ENCODE measurements around the gene SLBP.
"Not testable (repeated sequence)": the region's sequence is repeated elsewhere in the genome, so short reads cannot be mapped to it uniquely, and the experiment has no call there.

SLBP gene

DNA sequence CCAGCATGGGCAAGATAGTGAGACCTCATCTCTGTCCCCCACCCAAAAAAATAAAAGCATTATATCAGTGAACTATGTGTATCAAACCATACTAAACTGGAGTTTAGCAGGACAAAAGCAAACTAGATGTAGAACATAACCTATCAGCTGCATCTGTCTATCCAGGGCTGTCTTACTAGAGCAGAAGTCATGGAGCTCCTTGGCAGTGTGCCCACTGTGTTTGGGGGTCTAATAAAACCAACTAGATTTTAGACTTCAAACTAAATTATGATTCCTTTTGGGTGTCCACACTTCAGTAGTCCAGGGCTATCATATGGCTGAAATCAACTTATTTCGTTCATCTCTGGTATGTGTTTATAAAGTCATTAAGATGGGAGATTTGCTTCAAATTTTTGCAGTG lies 8.3 kb downstream of the SLBP start:
- in situ Hi-C loops (cut with MboI; ENCODE audit: low sequenced_read_pairs, unreplicated experiment), result no loop called here
- TF ChIP-seq, protein P1, sequence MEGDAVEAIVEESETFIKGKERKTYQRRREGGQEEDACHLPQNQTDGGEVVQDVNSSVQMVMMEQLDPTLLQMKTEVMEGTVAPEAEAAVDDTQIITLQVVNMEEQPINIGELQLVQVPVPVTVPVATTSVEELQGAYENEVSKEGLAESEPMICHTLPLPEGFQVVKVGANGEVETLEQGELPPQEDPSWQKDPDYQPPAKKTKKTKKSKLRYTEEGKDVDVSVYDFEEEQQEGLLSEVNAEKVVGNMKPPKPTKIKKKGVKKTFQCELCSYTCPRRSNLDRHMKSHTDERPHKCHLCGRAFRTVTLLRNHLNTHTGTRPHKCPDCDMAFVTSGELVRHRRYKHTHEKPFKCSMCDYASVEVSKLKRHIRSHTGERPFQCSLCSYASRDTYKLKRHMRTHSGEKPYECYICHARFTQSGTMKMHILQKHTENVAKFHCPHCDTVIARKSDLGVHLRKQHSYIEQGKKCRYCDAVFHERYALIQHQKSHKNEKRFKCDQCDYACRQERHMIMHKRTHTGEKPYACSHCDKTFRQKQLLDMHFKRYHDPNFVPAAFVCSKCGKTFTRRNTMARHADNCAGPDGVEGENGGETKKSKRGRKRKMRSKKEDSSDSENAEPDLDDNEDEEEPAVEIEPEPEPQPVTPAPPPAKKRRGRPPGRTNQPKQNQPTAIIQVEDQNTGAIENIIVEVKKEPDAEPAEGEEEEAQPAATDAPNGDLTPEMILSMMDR (IDR thresholded peaks at IDR 0.05; ENCODE audit: borderline replicate concordance, control extremely low read depth, extremely low read depth, insufficient read depth, missing control alignments), result no peak
- no peak for DNase-seq (ENCODE audit: low spot score)

DNA sequence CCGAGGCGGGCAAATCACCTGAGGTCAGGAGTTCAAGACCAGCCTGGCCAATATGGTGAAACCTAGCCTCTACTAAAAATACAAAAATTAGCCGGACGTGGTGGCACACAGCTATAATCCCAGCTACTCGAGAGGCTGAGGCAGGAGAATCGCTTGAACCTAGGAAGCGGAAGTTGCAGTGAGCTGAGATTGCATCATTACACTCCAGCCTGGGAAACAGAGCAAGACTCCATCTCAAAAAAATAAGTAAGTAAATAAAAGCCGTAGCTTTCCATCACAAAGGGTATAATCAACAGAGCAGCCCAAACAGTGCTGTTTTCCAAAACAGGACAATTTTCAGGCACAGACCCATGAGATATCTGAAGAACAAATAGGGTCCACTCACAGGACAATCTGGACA lies 10.4 kb downstream of the SLBP start:
- DNase-seq (ENCODE audit: low spot score); in situ Hi-C loops (cut with MboI; ENCODE audit: low sequenced_read_pairs, unreplicated experiment): not testable (repeated sequence)

DNA sequence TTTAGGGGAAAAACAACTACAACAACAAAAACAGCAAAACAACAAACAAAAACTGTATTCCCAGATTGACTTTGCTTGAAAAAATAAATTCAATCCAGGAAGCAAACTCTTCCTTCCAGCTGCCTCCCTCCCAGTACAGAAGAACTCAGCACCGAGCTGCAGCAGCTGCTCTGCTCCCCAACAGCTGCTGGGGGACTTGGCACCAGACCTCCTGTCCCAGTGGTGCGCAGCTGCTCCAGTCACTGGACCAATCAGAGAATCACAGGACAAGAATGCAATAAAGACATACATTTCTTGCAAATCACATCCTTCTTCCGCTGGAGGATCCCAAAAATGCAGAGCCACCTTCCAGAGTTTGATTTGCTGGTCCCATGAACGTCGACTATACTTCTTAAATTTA lies 16.2 kb downstream of the SLBP start:
- in situ Hi-C loops (cut with MboI; ENCODE audit: low sequenced_read_pairs, unreplicated experiment), result no loop called here
- TF ChIP-seq, protein P1 (IDR thresholded peaks at IDR 0.05; ENCODE audit: borderline replicate concordance, control extremely low read depth, extremely low read depth, insufficient read depth, missing control alignments), result no peak
- DNase-seq (ENCODE audit: low spot score), result no peak

DNA sequence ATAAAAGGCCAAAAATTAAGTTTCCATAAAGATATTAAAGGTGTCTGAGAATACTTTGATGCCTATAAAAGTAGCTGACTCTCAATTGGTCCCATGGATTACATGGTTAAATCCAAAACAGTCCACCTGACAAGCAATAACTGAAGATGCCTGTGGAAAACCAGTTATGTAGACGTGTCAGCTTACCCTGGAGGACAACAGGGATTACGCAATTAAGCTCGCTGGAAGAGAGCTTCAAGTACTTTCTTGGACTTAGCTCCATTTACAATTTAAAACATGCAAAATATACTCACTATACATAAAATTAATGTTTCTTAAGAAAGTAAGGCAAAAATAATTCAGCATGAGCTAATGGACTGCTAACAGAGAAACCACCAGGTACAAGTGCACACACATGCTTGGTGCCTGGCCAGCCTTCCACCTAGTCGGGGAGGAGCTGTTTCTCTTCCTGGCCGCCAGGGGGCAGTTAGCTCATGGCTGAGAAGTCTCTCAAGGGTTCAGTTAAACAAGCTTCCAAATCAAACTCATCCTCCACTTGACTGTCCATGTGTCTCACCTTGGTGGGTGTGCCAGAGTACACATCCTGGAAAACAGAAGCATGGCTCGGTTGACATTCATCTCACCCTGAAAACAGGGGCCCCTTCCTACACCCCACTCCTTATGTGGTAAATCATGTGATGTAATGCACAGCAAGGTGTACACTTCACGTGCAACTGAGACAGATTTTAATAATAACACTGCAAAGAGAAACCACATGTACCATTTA lies 18.8 kb downstream of the SLBP start:
- TF ChIP-seq, protein P1 (IDR thresholded peaks at IDR 0.05; ENCODE audit: borderline replicate concordance, control extremely low read depth, extremely low read depth, insufficient read depth, missing control alignments), result peak; percentile 92
- in situ Hi-C loops (cut with MboI; ENCODE audit: low sequenced_read_pairs, unreplicated experiment), result no loop called here
- DNase-seq (ENCODE audit: low spot score), result peak; percentile 80

DNA sequence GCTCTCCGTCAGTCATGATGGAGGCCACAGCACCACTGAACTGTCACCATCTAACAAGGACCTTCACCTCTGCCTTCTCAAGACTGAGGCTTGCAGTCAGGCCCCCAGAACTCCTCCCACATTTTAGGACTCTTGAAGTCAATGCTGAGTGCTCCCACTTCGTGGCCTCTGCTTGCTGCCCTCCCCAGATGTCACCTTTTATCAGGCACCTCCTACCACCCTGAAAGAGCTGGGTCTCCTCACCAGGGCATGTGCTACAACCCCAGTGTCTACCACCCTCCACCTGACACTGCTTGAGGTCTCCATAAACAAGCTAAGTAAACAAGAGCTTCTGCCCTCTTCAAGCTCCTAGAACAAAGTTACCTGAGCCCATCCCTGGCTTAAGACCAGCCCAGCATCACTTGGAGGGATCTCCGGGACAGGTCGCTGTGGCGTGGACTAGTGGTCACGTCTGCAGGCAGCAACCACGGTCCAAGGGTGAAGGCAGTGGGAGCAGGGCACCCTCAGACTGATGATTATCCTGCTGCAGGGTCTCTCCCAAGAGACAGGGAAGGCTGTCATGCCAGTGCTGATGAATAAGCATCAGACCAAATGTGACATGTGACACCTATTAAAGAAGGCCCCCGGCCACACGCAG lies 20.3 kb downstream of the SLBP start:
- in situ Hi-C loops (cut with MboI; ENCODE audit: low sequenced_read_pairs, unreplicated experiment), result no loop called here
- TF ChIP-seq, protein P1 (IDR thresholded peaks at IDR 0.05; ENCODE audit: borderline replicate concordance, control extremely low read depth, extremely low read depth, insufficient read depth, missing control alignments), result no peak
- DNase-seq (ENCODE audit: low spot score), result no peak

DNA sequence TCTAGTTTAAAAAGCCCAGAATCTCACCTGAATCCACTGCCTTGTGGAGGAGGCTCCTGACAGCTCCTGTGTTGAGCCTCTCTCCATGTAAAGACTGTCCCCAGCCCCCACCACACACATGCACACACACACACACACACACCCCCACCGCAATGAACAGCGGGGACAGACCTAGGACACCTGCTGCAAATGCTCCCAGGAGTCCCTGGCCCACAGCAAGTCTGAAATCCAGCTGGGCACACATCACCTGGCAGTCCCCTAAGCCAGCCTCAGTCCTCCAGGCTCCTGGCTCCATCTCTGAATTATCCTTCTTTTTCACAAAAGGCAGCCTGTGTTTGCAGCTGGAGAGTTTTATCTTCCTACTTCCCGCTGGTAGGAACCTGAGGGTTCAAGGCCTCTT lies 21.4 kb downstream of the SLBP start:
- DNase-seq (ENCODE audit: low spot score), result no peak
- TF ChIP-seq, protein P1 (IDR thresholded peaks at IDR 0.05; ENCODE audit: borderline replicate concordance, control extremely low read depth, extremely low read depth, insufficient read depth, missing control alignments), result no peak

DNA sequence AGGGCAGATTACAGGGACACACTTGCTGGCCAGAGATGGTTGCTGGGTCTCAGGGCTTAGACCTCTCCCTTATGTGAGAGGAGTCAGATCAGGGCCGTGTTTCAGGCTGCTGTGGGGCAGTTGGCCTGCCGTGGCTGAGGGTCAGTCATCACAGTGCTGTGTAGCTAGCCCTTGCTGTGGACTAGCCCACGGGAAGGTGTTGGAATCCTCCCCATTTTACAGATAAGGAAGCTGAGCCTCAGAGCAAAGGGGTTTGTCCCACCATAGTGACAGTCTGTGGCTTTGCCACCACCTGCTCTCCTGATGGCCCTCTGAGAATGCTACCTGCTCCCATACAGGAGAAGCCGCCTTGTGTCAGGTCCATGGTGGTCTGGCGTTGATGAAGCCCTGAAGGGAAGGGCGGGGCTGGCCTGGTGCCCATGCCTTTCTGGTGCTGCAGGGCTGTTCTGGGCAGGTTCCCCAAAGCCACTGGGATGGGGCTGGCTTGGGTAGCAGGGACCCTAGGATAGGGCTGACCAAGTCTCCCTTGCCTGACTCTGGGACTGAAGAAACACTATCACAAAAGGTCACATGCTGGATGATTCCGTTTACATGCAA lies 25.6 kb downstream of the SLBP start:
- TF ChIP-seq, protein P1 (IDR thresholded peaks at IDR 0.05; ENCODE audit: borderline replicate concordance, control extremely low read depth, extremely low read depth, insufficient read depth, missing control alignments), result no peak

More for the DNA sequence above, 21.4 kb downstream of the SLBP start:
- in situ Hi-C loops (cut with MboI; ENCODE audit: low sequenced_read_pairs, unreplicated experiment), result no loop called here

More for the DNA sequence above, 25.6 kb downstream of the SLBP start:
- in situ Hi-C loops (cut with MboI; ENCODE audit: low sequenced_read_pairs, unreplicated experiment), result no loop called here
- DNase-seq (ENCODE audit: low spot score), result no peak

Measured in GM13976 (cell line).